Chondrocyte (in vitro differentiated cells): ENCODE data around the gene FBXO42. TPM values are rescaled to one million over a fixed set of nuclear protein-coding genes. Genes with fewer than 3 reads are reported as not detected.
A peak's percentile ranks its signal among the peaks of the same experiment; 100 is the strongest.

Experiments used
- DNase-seq: peaks from one replicate; pipeline ENCODE4 v3.0.0; 2021; ENCODE audit warnings: mixed read lengths, low spot score
- H3K27ac Mint-ChIP-seq: one replicate; pipeline ENCODE4 v1.8.0; 2021; ENCODE audit warnings: mild to moderate bottlenecking, moderate library complexity, mixed read lengths; ENCODE audit not compliant: unreplicated experiment
- H3K27me3 Mint-ChIP-seq: 2 replicates; pipeline ENCODE4 v1.8.0; 2021; ENCODE audit warnings: low read depth, mixed read lengths
- H3K36me3 Mint-ChIP-seq: 2 replicates; pipeline ENCODE4 v1.8.0; 2021; ENCODE audit warnings: low read depth, mixed read lengths
- H3K4me1 Mint-ChIP-seq: 2 replicates; pipeline ENCODE4 v1.8.0; 2021; ENCODE audit warnings: low read depth, mild to moderate bottlenecking, mixed read lengths
- H3K4me3 Mint-ChIP-seq: one replicate; pipeline ENCODE4 v1.8.0; 2021; ENCODE audit warnings: mild to moderate bottlenecking, moderate library complexity, mixed read lengths; ENCODE audit not compliant: unreplicated experiment
- H3K9me3 Mint-ChIP-seq: 2 replicates; pipeline ENCODE4 v1.8.0; 2021; ENCODE audit warnings: low read depth, mixed read lengths
- long read RNA-seq: library from polyadenylated mRNA; stranded (forward); transcript quantifications from one replicate; pipeline ENCODE4 v2.0.0, GENCODE V29; 2021
- total RNA-seq: library from RNA; stranded (reverse); gene quantifications from 3 replicates; pipeline ENCODE4 v1.2.1, GENCODE V29; 2021
- TF ChIP-seq, protein P1 (sequence below): fragments of 200-600 bp; sonication (generic); IDR thresholded peaks from 2 replicates; pipeline ENCODE4 v1.5.0; 2021; ENCODE audit warnings: antibody characterized with exemption, mild to moderate bottlenecking, moderate library complexity

The FBXO42 gene
- total RNA-seq: 17.8 to 20.9 TPM (median 20.1 TPM) in 3 replicates
- long read RNA-seq, full-length matches to known transcripts: 30 of 67 reads
- long read RNA-seq, partial matches to known transcripts: 3 of 67 reads
- long read RNA-seq, other reads (novel, unspliced or antisense): 34 of 67 reads

DNA sequence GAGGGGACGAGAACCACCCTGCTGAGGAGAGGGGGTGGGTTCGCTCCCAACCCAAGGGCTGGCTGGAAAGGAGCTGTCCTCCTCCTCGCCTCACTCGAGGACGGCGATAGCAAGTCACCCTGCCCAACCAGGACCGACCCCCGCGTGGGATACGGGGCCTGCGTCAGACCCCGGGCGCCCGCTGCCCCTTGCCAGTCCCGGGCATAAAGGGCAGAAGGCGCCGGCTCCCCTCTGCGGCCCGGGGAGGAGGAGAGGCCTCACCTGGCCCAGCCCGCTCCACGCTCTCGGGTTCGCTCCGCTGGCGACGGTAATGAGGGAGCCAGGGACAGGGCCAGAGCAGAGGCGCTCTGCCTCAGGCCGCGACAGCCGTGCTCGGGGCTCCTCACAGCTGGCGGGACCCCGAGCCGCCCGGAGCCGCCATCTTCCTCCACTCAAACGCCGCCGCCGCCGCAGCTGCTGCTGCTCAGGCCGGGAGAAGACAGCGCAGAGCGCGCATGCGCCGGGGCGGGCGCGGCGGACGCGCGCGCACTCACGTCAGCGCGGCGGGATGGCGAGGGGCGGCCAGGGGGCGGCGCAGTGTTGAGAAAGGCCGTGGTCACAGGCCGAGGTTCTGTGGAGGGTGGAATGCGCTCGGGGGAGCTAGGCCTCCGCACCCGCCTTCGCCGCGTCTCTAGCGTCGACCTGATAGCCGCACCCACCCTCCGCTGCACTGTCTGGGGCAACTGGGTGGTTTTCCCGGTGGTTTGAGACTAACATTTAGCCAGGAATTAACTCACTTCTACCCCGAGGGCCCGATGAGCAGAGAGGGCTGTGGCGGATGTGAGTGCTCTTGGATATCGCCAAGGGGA, at the start of gene FBXO42:
Gene FBXO42, minus strand, starts transcription at position 487 of the 848 bp plus-strand sequence. CDS start 37,062 bp downstream, outside the sequence.
- peak within 1 kb of the TSS; percentile 94 for H3K4me3 Mint-ChIP-seq

GRCh38 chr1:16398371-16398953, 46.2 kb upstream of the FBXO42 start:
- no peak for DNase-seq
- TF ChIP-seq, protein P1, sequence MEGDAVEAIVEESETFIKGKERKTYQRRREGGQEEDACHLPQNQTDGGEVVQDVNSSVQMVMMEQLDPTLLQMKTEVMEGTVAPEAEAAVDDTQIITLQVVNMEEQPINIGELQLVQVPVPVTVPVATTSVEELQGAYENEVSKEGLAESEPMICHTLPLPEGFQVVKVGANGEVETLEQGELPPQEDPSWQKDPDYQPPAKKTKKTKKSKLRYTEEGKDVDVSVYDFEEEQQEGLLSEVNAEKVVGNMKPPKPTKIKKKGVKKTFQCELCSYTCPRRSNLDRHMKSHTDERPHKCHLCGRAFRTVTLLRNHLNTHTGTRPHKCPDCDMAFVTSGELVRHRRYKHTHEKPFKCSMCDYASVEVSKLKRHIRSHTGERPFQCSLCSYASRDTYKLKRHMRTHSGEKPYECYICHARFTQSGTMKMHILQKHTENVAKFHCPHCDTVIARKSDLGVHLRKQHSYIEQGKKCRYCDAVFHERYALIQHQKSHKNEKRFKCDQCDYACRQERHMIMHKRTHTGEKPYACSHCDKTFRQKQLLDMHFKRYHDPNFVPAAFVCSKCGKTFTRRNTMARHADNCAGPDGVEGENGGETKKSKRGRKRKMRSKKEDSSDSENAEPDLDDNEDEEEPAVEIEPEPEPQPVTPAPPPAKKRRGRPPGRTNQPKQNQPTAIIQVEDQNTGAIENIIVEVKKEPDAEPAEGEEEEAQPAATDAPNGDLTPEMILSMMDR: no peak
- Mint-ChIP-seq H3K4me1 (peaks cover 17% of the 10 kb centered on the region), H3K4me3 (no peak overlapping the region), H3K9me3 (no peaks in the 10 kb centered on the region), H3K36me3 (peaks cover 16% of the 10 kb centered on the region), H3K27ac (no peak overlapping the region), H3K27me3 (no peaks in the 10 kb centered on the region)

More for the DNA sequence above, at the start of gene FBXO42:
- peak within 1 kb of the TSS; percentile 93 for H3K27ac Mint-ChIP-seq
- H3K4me1 Mint-ChIP-seq: peaks cover 40% of the 10 kb centered on the region
- no peaks in the 10 kb centered on the region for H3K9me3 Mint-ChIP-seq
- H3K27me3 Mint-ChIP-seq: no peaks in the 10 kb centered on the region
- H3K36me3 Mint-ChIP-seq: no peaks in the 10 kb centered on the region
- TF ChIP-seq, protein P1: peak; percentile 77
- DNase-seq: peak; percentile 96

GRCh38 chr1:16397120-16397519, 44.8 kb upstream of the FBXO42 start:
- Mint-ChIP-seq H3K4me1 (peaks cover 29% of the 10 kb centered on the region), H3K27me3 (no peaks in the 10 kb centered on the region), H3K27ac (no peak overlapping the region), H3K9me3 (no peaks in the 10 kb centered on the region), H3K4me3 (no peak overlapping the region), H3K36me3 (peaks cover 16% of the 10 kb centered on the region)
- TF ChIP-seq, protein P1: no peak
- no peak for DNase-seq

DNA sequence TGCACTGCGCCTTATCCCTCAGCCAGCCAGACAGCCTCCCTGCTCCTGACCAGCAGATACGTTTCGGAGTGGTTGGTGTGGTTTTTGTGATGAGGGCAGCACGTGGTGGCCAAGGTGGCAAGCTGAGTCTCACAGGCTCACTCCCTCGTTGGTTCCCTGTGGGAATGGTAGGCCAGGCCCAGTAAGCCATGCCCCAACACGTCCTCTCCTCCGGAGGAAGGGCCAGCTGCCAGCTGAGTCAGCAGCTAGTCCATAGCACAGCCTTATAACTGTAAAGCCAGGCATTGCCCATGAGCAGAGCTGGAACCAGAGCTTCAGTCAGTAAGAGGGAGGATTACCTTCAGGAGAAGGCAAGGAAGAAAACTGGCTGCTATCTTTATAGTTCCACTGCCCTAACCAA, 44.3 kb upstream of the FBXO42 start:
- Mint-ChIP-seq H3K9me3 (no peaks in the 10 kb centered on the region), H3K27me3 (no peaks in the 10 kb centered on the region), H3K4me1 (peaks cover 35% of the 10 kb centered on the region), H3K4me3 (no peak overlapping the region), H3K27ac (peak overlapping the region; percentile 81), H3K36me3 (peaks cover 16% of the 10 kb centered on the region)
- TF ChIP-seq, protein P1: no peak
- no peak for DNase-seq

DNA sequence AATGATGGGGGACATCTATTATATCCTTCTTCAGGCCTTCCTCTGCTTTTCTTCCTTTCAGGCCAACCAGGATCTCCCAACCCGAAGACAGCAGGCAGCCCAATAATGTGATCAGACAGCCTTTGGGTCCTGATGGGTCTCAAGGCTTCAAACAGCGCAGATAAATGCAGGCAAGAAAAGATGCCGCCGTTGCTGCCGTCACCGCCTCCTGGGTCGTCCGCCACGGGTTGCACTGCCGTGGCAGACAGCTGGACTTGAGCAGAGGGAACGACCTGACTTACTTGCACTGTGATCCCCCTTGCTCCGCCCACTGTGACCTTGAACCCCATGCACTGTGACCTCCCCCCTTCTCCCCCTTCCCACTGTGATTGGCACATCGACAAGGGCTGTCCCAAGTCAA, 42.7 kb upstream of the FBXO42 start:
- no peaks in the 10 kb centered on the region for H3K9me3 Mint-ChIP-seq

More for the DNA sequence above, 42.7 kb upstream of the FBXO42 start:
- no peak for DNase-seq
- H3K27ac Mint-ChIP-seq: no peak overlapping the region
- H3K4me1 Mint-ChIP-seq: peaks cover 45% of the 10 kb centered on the region
- TF ChIP-seq, protein P1: no peak
- H3K27me3 Mint-ChIP-seq: no peaks in the 10 kb centered on the region
- H3K36me3 Mint-ChIP-seq: peaks cover 16% of the 10 kb centered on the region
- no peak overlapping the region for H3K4me3 Mint-ChIP-seq
